SK-N-SH (cell line): ENCODE results near the gene MEI1. TPM values are rescaled to one million over a fixed set of nuclear protein-coding genes. Genes with fewer than 3 reads are reported as not detected.

ENCODE experiments used
- CTCF ChIA-PET: fragments of 300-600, 350-600 bp; formaldehyde crosslinking; extraction: SDS; loops from one replicate; lab custom pipeline; 2021; lab: Yijun Ruan, JAX
- POLR2A ChIA-PET: fragments of 350-600 bp; sonication (Branson Sonifier 250); formaldehyde crosslinking; extraction: SDS; loops from one replicate; lab custom pipeline; 2020; ENCODE audit warnings: antibody characterized with exemption, inconsistent platforms; lab: Yijun Ruan, JAX
- DNase-seq: peaks from one replicate; pipeline ENCODE4 v3.0.0; 2012
- H2AFZ ChIP-seq: fragments of 200-600 bp; sonication (generic); 2 replicates; pipeline ENCODE4 v1.8.1; 2016; ENCODE audit warnings: antibody characterized with exemption, mild to moderate bottlenecking, low read depth
- H3F3A ChIP-seq: fragments of 200-600 bp; sonication (generic); replicated peaks from 2 replicates; pipeline ENCODE3; 2016; ENCODE audit warnings: antibody characterized with exemption, mild to moderate bottlenecking; ENCODE audit not compliant: insufficient read depth
- H3K27ac ChIP-seq, 2 experiments: fragments of 200-500 bp in 1 of 2; fragments of 200-600 bp in 1 of 2; sonication (Bioruptor generic) in 1 of 2; sonication (generic), shearing (Covaris generic) in 1 of 2; 2 replicates each; pipeline versions ENCODE4 v1.5.1 to v1.6.1; 2014 to 2016; ENCODE audit warnings: low read depth in 2 of 2, inconsistent platforms in 1 of 2, low read length in 1 of 2, mild to moderate bottlenecking in 1 of 2, mixed read lengths in 1 of 2
- H3K27me3 ChIP-seq: fragments of 200-600 bp; sonication (generic), shearing (Covaris generic); 2 replicates; pipeline ENCODE4 v1.6.1; 2016; ENCODE audit warnings: mixed run types; ENCODE audit not compliant: insufficient read depth
- H3K36me3 ChIP-seq, 2 experiments: fragments of 200-500 bp in 1 of 2; fragments of 200-600 bp in 1 of 2; sonication (Bioruptor generic) in 1 of 2; sonication (generic) in 1 of 2; replicated peaks in 1 of 2; 2 replicates each; pipeline versions ENCODE3 to v1.5.1; 2014 to 2016; ENCODE audit warnings: low read length in 1 of 2, mild to moderate bottlenecking in 1 of 2; ENCODE audit not compliant: insufficient read depth in 2 of 2, control insufficient read depth in 1 of 2
- H3K4me1 ChIP-seq, 2 experiments: fragments of 200-500 bp in 1 of 2; fragments of 200-600 bp in 1 of 2; sonication (Bioruptor generic) in 1 of 2; sonication (generic), shearing (Covaris generic) in 1 of 2; 2 replicates each; pipeline versions ENCODE4 v1.5.1 to v1.6.1; 2014 to 2016; ENCODE audit warnings: low read depth in 1 of 2, low read length in 1 of 2, mixed run types in 1 of 2; ENCODE audit not compliant: insufficient read depth in 2 of 2, control insufficient read depth in 1 of 2
- H3K4me2 ChIP-seq: fragments of 200-600 bp; sonication (generic), shearing (Covaris generic); 2 replicates; pipeline ENCODE4 v1.6.1; 2017; ENCODE audit warnings: mixed run types
- H3K4me3 ChIP-seq, 2 experiments: fragments of 200-500 bp in 1 of 2; fragments of 200-600 bp in 1 of 2; sonication (Bioruptor generic) in 1 of 2; sonication (generic), shearing (Covaris generic) in 1 of 2; 2 replicates each; pipeline versions ENCODE4 v1.5.1 to v1.8.1; 2014 to 2016; ENCODE audit warnings: low read depth in 2 of 2, inconsistent platforms in 1 of 2, low read length in 1 of 2, mild to moderate bottlenecking in 1 of 2, mixed read lengths in 1 of 2, moderate library complexity in 1 of 2
- H3K79me2 ChIP-seq: fragments of 200-600 bp; sonication (generic); 2 replicates; pipeline ENCODE4 v1.8.1; 2017; ENCODE audit warnings: mild to moderate bottlenecking; ENCODE audit not compliant: insufficient read depth
- H3K9ac ChIP-seq: fragments of 200-600 bp; sonication (generic); 2 replicates; pipeline ENCODE4 v1.6.1; 2017; ENCODE audit warnings: mixed run types
- H3K9me2 ChIP-seq: fragments of 200-600 bp; sonication (generic); 2 replicates; pipeline ENCODE4 v1.6.1; 2017; ENCODE audit warnings: mixed run types
- H3K9me3 ChIP-seq: fragments of 200-600 bp; sonication (generic); 2 replicates; pipeline ENCODE4 v1.6.1; 2017; ENCODE audit warnings: mixed run types, mild to moderate bottlenecking, moderate library complexity
- H4K20me1 ChIP-seq: fragments of 200-600 bp; sonication (generic); 2 replicates; pipeline ENCODE4 v1.6.1; 2017; ENCODE audit warnings: mild to moderate bottlenecking, mixed run types; ENCODE audit not compliant: insufficient read depth
- CHD2 ChIP-seq: fragments of 150-350 bp; IDR thresholded peaks from 2 replicates; pipeline ENCODE4 v1.6.1; 2018; ENCODE audit warnings: low read length; ENCODE audit not compliant: partially characterized antibody
- EP300 ChIP-seq, 2 experiments: IDR thresholded peaks; 2 replicates each; pipeline versions ENCODE4 v1.4.0 to v1.6.1; 2012; ENCODE audit warnings: borderline replicate concordance in 1 of 2, low read depth in 1 of 2, low read length in 1 of 2
- FOXJ3 ChIP-seq: sonication (generic); formaldehyde crosslinking; IDR thresholded peaks from 2 replicates; pipeline ENCODE4 v1.5.1; 2020; ENCODE audit warnings: mild to moderate bottlenecking, missing genetic modification reagents
- FOXM1 ChIP-seq: IDR thresholded peaks from 2 replicates; pipeline ENCODE4 v1.4.0; 2012; ENCODE audit warnings: low read depth, mild to moderate bottlenecking
- GABPA ChIP-seq: IDR thresholded peaks from 2 replicates; pipeline ENCODE4 v1.4.0; 2012; ENCODE audit warnings: low read depth, mild to moderate bottlenecking
- IRF3 ChIP-seq: fragments of 150-350 bp; IDR thresholded peaks from 2 replicates; pipeline ENCODE4 v1.6.1; 2016; ENCODE audit warnings: mild to moderate bottlenecking, low read depth, low read length
- POLR2AphosphoS5 ChIP-seq: IDR thresholded peaks from 2 replicates; pipeline ENCODE4 v1.6.1; 2012; ENCODE audit warnings: low read depth, low read length
- RAD21 ChIP-seq: IDR thresholded peaks from 2 replicates; pipeline ENCODE4 v1.6.1; 2012; ENCODE audit warnings: mild to moderate bottlenecking, low read length
- RCOR1 ChIP-seq: fragments of 150-350 bp; IDR thresholded peaks from 2 replicates; pipeline ENCODE4 v1.6.1; 2017; ENCODE audit warnings: antibody characterized with exemption, low read length
- REST ChIP-seq: IDR thresholded peaks from 2 replicates; pipeline ENCODE4 v1.6.1; 2012; ENCODE audit warnings: mild to moderate bottlenecking, low read depth, low read length, moderate library complexity
- RXRA ChIP-seq: IDR thresholded peaks from 2 replicates; pipeline ENCODE4 v1.4.0; 2012; ENCODE audit warnings: low read depth, mild to moderate bottlenecking, borderline replicate concordance
- SIN3A ChIP-seq: IDR thresholded peaks from 2 replicates; pipeline ENCODE4 v1.6.1; 2012; ENCODE audit warnings: low read depth, mild to moderate bottlenecking, low read length, moderate library complexity, borderline replicate concordance
- SMC3 ChIP-seq: IDR thresholded peaks from 2 replicates; pipeline ENCODE4 v1.6.1; 2012; ENCODE audit warnings: low read depth, low read length, improper control_type of control experiment
- WGBS: methylation state at CpG from one replicate; pipeline ENCODE4 v1.1.6; 2017; ENCODE audit warnings: low lambda C conversion rate; 5-methylcytosine and 5-hydroxymethylcytosine counted together
- polyA plus RNA-seq, 3 experiments: library from polyadenylated mRNA; depleted of rRNA; stranded (reverse); fragments of >200 nt; gene quantifications; 2 replicates each; pipeline ENCODE4 v1.2.3, GENCODE V29; 2012
- TF ChIP-seq, protein P1 (sequence below): IDR thresholded peaks from 2 replicates; pipeline ENCODE4 v1.4.0; 2012; ENCODE audit warnings: low read depth, borderline replicate concordance
- TF ChIP-seq, protein P2 (sequence below): IDR thresholded peaks from 2 replicates; pipeline ENCODE4 v1.4.0; 2012; ENCODE audit warnings: low read depth, borderline replicate concordance

The MEI1 gene
- polyA plus RNA-seq, 1 of the 3 experiments (the other 2 are of a cell fraction) = not detected

- TF ChIP-seq, protein P1, sequence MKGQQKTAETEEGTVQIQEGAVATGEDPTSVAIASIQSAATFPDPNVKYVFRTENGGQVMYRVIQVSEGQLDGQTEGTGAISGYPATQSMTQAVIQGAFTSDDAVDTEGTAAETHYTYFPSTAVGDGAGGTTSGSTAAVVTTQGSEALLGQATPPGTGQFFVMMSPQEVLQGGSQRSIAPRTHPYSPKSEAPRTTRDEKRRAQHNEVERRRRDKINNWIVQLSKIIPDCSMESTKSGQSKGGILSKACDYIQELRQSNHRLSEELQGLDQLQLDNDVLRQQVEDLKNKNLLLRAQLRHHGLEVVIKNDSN = no peak
- TF ChIP-seq EP300 (IDR thresholded peaks at IDR 0.05; ENCODE audit: borderline replicate concordance in 1 of 2, low read depth in 1 of 2, low read length in 1 of 2) = no peak
- no peak for TF ChIP-seq RAD21
- TF ChIP-seq IRF3 = no peak
- no peak for TF ChIP-seq POLR2AphosphoS5
- no peak for TF ChIP-seq FOXM1
Measured at GRCh38 chr22:41820447-41820846, 121.1 kb downstream of the MEI1 start (continued).

DNA sequence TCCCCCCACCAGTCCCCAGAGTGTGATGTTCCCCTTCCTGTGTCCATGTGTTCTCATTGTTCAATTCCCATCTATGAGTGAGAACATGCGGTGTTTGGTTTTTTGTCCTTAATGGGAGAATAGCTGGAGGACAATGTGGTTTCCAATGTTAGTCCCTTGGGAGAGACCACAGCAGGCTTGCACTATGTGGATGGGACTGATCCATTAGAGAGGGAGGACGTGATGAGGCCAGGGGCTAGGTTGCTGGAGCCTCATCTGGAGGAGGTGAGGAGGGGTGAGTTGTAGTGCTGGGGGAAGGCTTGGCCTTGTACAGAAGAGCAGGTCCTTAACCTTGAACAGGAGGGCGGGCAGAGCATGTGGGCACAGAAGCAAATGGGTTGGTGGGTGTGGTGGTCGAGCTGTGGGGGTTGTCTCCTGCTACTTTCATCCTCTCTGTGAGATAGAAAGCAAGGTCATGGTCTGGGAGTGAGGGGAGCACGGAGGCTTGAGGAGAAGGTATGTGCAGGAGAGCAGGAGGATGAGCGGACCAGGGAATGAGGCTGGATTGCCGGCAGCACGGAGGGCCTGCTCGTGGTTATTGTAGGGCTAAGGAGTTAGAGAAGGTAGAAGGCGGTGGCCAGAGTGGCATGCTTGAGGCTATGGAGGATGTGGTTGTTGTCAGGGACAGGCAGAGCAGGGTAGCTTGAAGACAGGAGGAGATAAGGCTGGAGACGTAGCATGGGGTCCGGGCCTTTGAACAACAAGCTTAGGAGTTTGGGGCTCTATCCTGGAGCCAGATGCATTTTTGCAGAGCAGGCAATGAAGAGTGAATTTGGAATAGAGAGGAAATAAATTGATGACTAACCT lies 122.4 kb downstream of the MEI1 start:
- TF ChIP-seq SIN3A (no peak), CHD2 (no peak), REST (no peak), RCOR1 (no peak), GABPA (no peak), SMC3 (no peak), FOXJ3 (no peak), RXRA (no peak)
- TF ChIP-seq, protein P2, sequence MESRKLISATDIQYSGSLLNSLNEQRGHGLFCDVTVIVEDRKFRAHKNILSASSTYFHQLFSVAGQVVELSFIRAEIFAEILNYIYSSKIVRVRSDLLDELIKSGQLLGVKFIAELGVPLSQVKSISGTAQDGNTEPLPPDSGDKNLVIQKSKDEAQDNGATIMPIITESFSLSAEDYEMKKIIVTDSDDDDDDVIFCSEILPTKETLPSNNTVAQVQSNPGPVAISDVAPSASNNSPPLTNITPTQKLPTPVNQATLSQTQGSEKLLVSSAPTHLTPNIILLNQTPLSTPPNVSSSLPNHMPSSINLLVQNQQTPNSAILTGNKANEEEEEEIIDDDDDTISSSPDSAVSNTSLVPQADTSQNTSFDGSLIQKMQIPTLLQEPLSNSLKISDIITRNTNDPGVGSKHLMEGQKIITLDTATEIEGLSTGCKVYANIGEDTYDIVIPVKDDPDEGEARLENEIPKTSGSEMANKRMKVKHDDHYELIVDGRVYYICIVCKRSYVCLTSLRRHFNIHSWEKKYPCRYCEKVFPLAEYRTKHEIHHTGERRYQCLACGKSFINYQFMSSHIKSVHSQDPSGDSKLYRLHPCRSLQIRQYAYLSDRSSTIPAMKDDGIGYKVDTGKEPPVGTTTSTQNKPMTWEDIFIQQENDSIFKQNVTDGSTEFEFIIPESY = no peak
- no peak for DNase-seq
- no peak overlapping the region for H3K27ac ChIP-seq
- no peaks in the 10 kb centered on the region for H3F3A ChIP-seq
- no peaks in the 10 kb centered on the region for H3K9me2 ChIP-seq
- no peaks in the 10 kb centered on the region for H4K20me1 ChIP-seq
- no peaks in the 10 kb centered on the region for H3K27me3 ChIP-seq
- ChIA-PET CTCF (interaction anchor here (0.7 to 1.8 kb wide), 8 partner anchors 10 to 121 kb away, joined by 3 to 8 read pairs (median 5); no protein-coding TSS in a partner anchor), POLR2A (no interaction called here)
- H3K79me2 ChIP-seq = no peaks in the 10 kb centered on the region
- H3K4me1 ChIP-seq = no peaks in the 10 kb centered on the region; a peak in 1 of 4 replicates
- no peaks in the 10 kb centered on the region for H3K9me3 ChIP-seq
- no peaks in the 10 kb centered on the region for H3K36me3 ChIP-seq
- H2AFZ ChIP-seq = no peak overlapping the region
- no peak overlapping the region for H3K4me3 ChIP-seq
- no peak overlapping the region for H3K4me2 ChIP-seq
- no peak overlapping the region for H3K9ac ChIP-seq
- WGBS = 84% methylated on average over 12 of the region's 12 CpGs
